Mesendoderm (in vitro differentiated cells): Measurements from ENCODE around the gene BRD2.
A peak's percentile ranks its signal among the peaks of the same experiment; 100 is the strongest.

Experiments
- DNase-seq: peaks from one replicate; pipeline ENCODE4 v3.0.0; 2013
- H2AK5ac ChIP-seq: 2 replicates; pipeline ENCODE4 v1.6.1; 2013; ENCODE audit warnings: low read length, inconsistent platforms
- H2BK120ac ChIP-seq: 2 replicates; pipeline ENCODE4 v1.6.1; 2013; ENCODE audit warnings: low read depth, mild to moderate bottlenecking, low read length, moderate library complexity, mixed read lengths
- H2BK15ac ChIP-seq: replicated peaks from 2 replicates; pipeline ENCODE4 v1.6.1; 2013; ENCODE audit warnings: low read depth, mild to moderate bottlenecking, moderate library complexity
- H2BK5ac ChIP-seq: 2 replicates; pipeline ENCODE4 v1.6.1; 2013; ENCODE audit warnings: low read length, inconsistent platforms
- H3K18ac ChIP-seq: 2 replicates; pipeline ENCODE4 v1.6.1; 2013; ENCODE audit warnings: mild to moderate bottlenecking, low read length, mixed read lengths
- H3K23ac ChIP-seq: one replicate; pipeline ENCODE4 v1.6.1; 2013; ENCODE audit warnings: low read length
- H3K27ac ChIP-seq: 2 replicates; pipeline ENCODE4 v1.5.1; 2013; ENCODE audit warnings: low read depth, mild to moderate bottlenecking, inconsistent platforms, low read length, moderate library complexity
- H3K27me3 ChIP-seq: 2 replicates; pipeline ENCODE4 v1.6.1; 2013; ENCODE audit warnings: low read length, control low read depth, mild to moderate bottlenecking, inconsistent platforms; ENCODE audit not compliant: insufficient read depth, poor library complexity
- H3K36me3 ChIP-seq: 2 replicates; pipeline ENCODE4 v1.6.1; 2013; ENCODE audit warnings: low read length, inconsistent platforms; ENCODE audit not compliant: control insufficient read depth, insufficient read depth
- H3K4ac ChIP-seq: one replicate; pipeline ENCODE4 v1.6.1; 2013; ENCODE audit warnings: low read depth, mild to moderate bottlenecking, low read length, moderate library complexity
- H3K4me1 ChIP-seq: 2 replicates; pipeline ENCODE4 v1.6.1; 2013; ENCODE audit warnings: low read depth, low read length, inconsistent platforms; ENCODE audit not compliant: control insufficient read depth
- H3K4me2 ChIP-seq: 2 replicates; pipeline ENCODE4 v1.6.1; 2013; ENCODE audit warnings: low read length
- H3K4me3 ChIP-seq: 2 replicates; pipeline ENCODE4 v1.5.1; 2013; ENCODE audit warnings: mild to moderate bottlenecking, low read length
- H3K56ac ChIP-seq: one replicate; pipeline ENCODE4 v1.6.1; 2013; ENCODE audit warnings: low read length
- H3K79me1 ChIP-seq: 2 replicates; pipeline ENCODE4 v1.6.1; 2013; ENCODE audit warnings: low read length, inconsistent platforms
- H3K79me2 ChIP-seq: 2 replicates; pipeline ENCODE4 v1.6.1; 2013; ENCODE audit warnings: mild to moderate bottlenecking, low read length; ENCODE audit not compliant: control insufficient read depth, insufficient read depth
- H3K9ac ChIP-seq: 2 replicates; pipeline ENCODE4 v1.6.1; 2013; ENCODE audit warnings: low read length, inconsistent platforms
- H4K5ac ChIP-seq: one replicate; pipeline ENCODE4 v1.6.1; 2013; ENCODE audit warnings: low read length
- H4K8ac ChIP-seq: one replicate; pipeline ENCODE4 v1.6.1; 2013; ENCODE audit warnings: low read depth, mild to moderate bottlenecking, control low read depth, low read length, moderate library complexity
- WGBS: extraction: QIAGEN DNeasy Blood & Tissue Kit; methylation state at CpG from one replicate; pipeline ENCODE4 v1.1.7; 2013; ENCODE audit warnings: low lambda C conversion rate, missing lambda C conversion rate; ENCODE audit not compliant: insufficient coverage; ENCODE audit errors: extremely low coverage; 5-methylcytosine and 5-hydroxymethylcytosine counted together

BRD2 gene

GRCh38 chr6:32982084-32982701 lies 13.8 kb downstream of the BRD2 start:
- Histone ChIP-seq H3K27me3 (no peaks in the 10 kb centered on the region), H3K4me3 (no peak overlapping the region), H2AK5ac (no peak overlapping the region), H3K4ac (no peak overlapping the region), H3K36me3 (peaks cover 29% of the 10 kb centered on the region), H3K9ac (no peak overlapping the region), H3K79me2 (peaks cover 20% of the 10 kb centered on the region), H3K56ac (no peak overlapping the region), H3K79me1 (peaks cover 14% of the 10 kb centered on the region), H3K4me1 (no peaks in the 10 kb centered on the region), H2BK120ac (no peak overlapping the region), H2BK15ac (no peak overlapping the region), H4K8ac (no peak overlapping the region), H3K18ac (no peak overlapping the region), H3K27ac (no peak overlapping the region), H3K23ac (no peak overlapping the region), H4K5ac (no peak overlapping the region), H3K4me2 (no peak overlapping the region), H2BK5ac (no peak overlapping the region)
- no peak for DNase-seq
- WGBS = no CpG with 5 or more reads among the region's 8 CpGs

GRCh38 chr6:32982702-32983492 lies 14.5 kb downstream of the BRD2 start:
- H3K27ac ChIP-seq = no peak overlapping the region

GRCh38 chr6:32983493-32983848 lies 15.1 kb downstream of the BRD2 start:
- Histone ChIP-seq H2BK5ac (no peak overlapping the region), H3K4me2 (no peak overlapping the region), H3K79me2 (peaks cover 8% of the 10 kb centered on the region), H3K4me3 (no peak overlapping the region), H3K79me1 (peaks cover 9% of the 10 kb centered on the region), H2AK5ac (no peak overlapping the region), H2BK15ac (no peak overlapping the region), H3K9ac (no peak overlapping the region), H3K4ac (no peak overlapping the region), H3K4me1 (no peaks in the 10 kb centered on the region), H3K27ac (no peak overlapping the region), H4K5ac (no peak overlapping the region), H4K8ac (no peak overlapping the region), H3K56ac (no peak overlapping the region), H3K36me3 (peaks cover 18% of the 10 kb centered on the region), H3K27me3 (no peaks in the 10 kb centered on the region), H3K23ac (no peak overlapping the region), H2BK120ac (no peak overlapping the region), H3K18ac (no peak overlapping the region)
- WGBS = no CpG with 5 or more reads among the region's 1 CpG
- DNase-seq = no peak

More at GRCh38 chr6:32982702-32983492, 14.5 kb downstream of the BRD2 start:
- no peak overlapping the region for H2BK120ac ChIP-seq
- H3K4ac ChIP-seq = no peak overlapping the region
- H3K4me2 ChIP-seq = no peak overlapping the region
- no peak overlapping the region for H3K9ac ChIP-seq
- H3K4me3 ChIP-seq = no peak overlapping the region
- no peak overlapping the region for H2AK5ac ChIP-seq
- H3K36me3 ChIP-seq = peaks cover 23% of the 10 kb centered on the region
- no peak overlapping the region for H4K8ac ChIP-seq
- peaks cover 9% of the 10 kb centered on the region for H3K79me1 ChIP-seq
- H2BK5ac ChIP-seq = no peak overlapping the region
- no peak overlapping the region for H3K56ac ChIP-seq
- peaks cover 13% of the 10 kb centered on the region for H3K79me2 ChIP-seq
- peak; percentile 37 for DNase-seq
- H4K5ac ChIP-seq = no peak overlapping the region
- H3K23ac ChIP-seq = no peak overlapping the region
- WGBS = no CpG with 5 or more reads among the region's 6 CpGs
- H3K27me3 ChIP-seq = no peaks in the 10 kb centered on the region
- H2BK15ac ChIP-seq = no peak overlapping the region
- no peak overlapping the region for H3K18ac ChIP-seq
- no peaks in the 10 kb centered on the region for H3K4me1 ChIP-seq

GRCh38 chr6:32983964-32984621 lies 15.7 kb downstream of the BRD2 start:
- no peak overlapping the region for H3K4me3 ChIP-seq
- no peak overlapping the region for H4K8ac ChIP-seq
- no peak overlapping the region for H3K4me2 ChIP-seq
- H3K23ac ChIP-seq = no peak overlapping the region
- no peak overlapping the region for H2AK5ac ChIP-seq
- no peak for DNase-seq
- H3K18ac ChIP-seq = no peak overlapping the region
- no peak overlapping the region for H2BK5ac ChIP-seq
- H3K79me2 ChIP-seq = peaks cover 5% of the 10 kb centered on the region
- H3K79me1 ChIP-seq = peaks cover 9% of the 10 kb centered on the region
- no peaks in the 10 kb centered on the region for H3K4me1 ChIP-seq
- no CpG with 5 or more reads among the region's 3 CpGs for WGBS
- H4K5ac ChIP-seq = no peak overlapping the region
- peaks cover 14% of the 10 kb centered on the region for H3K36me3 ChIP-seq
- no peak overlapping the region for H3K27ac ChIP-seq
- H3K4ac ChIP-seq = no peak overlapping the region
- H3K9ac ChIP-seq = no peak overlapping the region
- H3K27me3 ChIP-seq = no peaks in the 10 kb centered on the region
- H3K56ac ChIP-seq = no peak overlapping the region
- no peak overlapping the region for H2BK15ac ChIP-seq
- no peak overlapping the region for H2BK120ac ChIP-seq

- H3K36me3 ChIP-seq = peaks cover 11% of the 10 kb centered on the region
- no peak overlapping the region for H3K4me2 ChIP-seq
- no peak overlapping the region for H3K9ac ChIP-seq
- no peak overlapping the region for H2AK5ac ChIP-seq
- no peak overlapping the region for H2BK5ac ChIP-seq
- H3K56ac ChIP-seq = no peak overlapping the region
- H3K79me2 ChIP-seq = peaks cover 2% of the 10 kb centered on the region
- no CpG with 5 or more reads among the region's 9 CpGs for whole genome bisulfite sequencing
- no peaks in the 10 kb centered on the region for H3K4me1 ChIP-seq
- no peak overlapping the region for H2BK120ac ChIP-seq
- no peak overlapping the region for H4K5ac ChIP-seq
- no peak overlapping the region for H3K4me3 ChIP-seq
- H3K4ac ChIP-seq = no peak overlapping the region
- DNase-seq = peak; percentile 91
- H3K27me3 ChIP-seq = no peaks in the 10 kb centered on the region
- peaks cover 6% of the 10 kb centered on the region for H3K79me1 ChIP-seq
- no peak overlapping the region for H3K23ac ChIP-seq
- H3K27ac ChIP-seq = no peak overlapping the region
- no peak overlapping the region for H2BK15ac ChIP-seq
- H4K8ac ChIP-seq = no peak overlapping the region
- no peak overlapping the region for H3K18ac ChIP-seq
Measured at GRCh38 chr6:32984622-32985389, 16.4 kb downstream of the BRD2 start.
